Upper lobe of left lung (tissue), 6 donors: ENCODE data around the gene DIAPH3. TPM values are rescaled to one million over a fixed set of nuclear protein-coding genes. Genes with fewer than 3 reads are reported as not detected.

Experiments used
- ATAC-seq, 2 donors: fragments of 200-7000 bp; cut with Tn5 transposase; one replicate each; pipeline ENCODE4 v1.9.1; 2022; ENCODE audit warnings: mild to moderate bottlenecking in 2 of 2, moderate library complexity in 2 of 2; ENCODE audit not compliant: low FRiP score in 2 of 2
- DNase-seq, 2 donors: peaks; one replicate each; pipeline ENCODE4 v3.0.0-alpha.2; 2019 to 2020
- H3K27ac ChIP-seq, 4 donors: fragments of 200-600 bp; sonication (generic); one replicate each; pipeline ENCODE4 v1.5.1; 2016 to 2019
- H3K27me3 ChIP-seq, 4 donors: fragments of 200-600 bp; sonication (generic); one replicate each; pipeline ENCODE4 v1.5.1; 2017 to 2019
- H3K36me3 ChIP-seq, 4 donors: fragments of 200-600 bp; sonication (generic); one replicate each; pipeline ENCODE4 v1.5.1; 2016 to 2019
- H3K4me1 ChIP-seq, 4 donors: fragments of 200-600 bp; sonication (generic); one replicate each; pipeline ENCODE4 v1.5.1; 2018 to 2019
- H3K4me3 ChIP-seq, 4 donors: fragments of 200-600 bp; sonication (generic); one replicate each; pipeline ENCODE4 v1.5.1; 2017 to 2019; ENCODE audit warnings: mild to moderate bottlenecking in 2 of 4, moderate library complexity in 1 of 4
- H3K9me3 ChIP-seq, 4 donors: fragments of 200-600 bp; sonication (generic); one replicate each; pipeline ENCODE4 v1.5.1; 2018 to 2019
- EP300 ChIP-seq, 4 donors: sonication (generic); formaldehyde crosslinking; IDR thresholded peaks; one replicate each; pipeline ENCODE4 v1.5.1; 2017; ENCODE audit warnings: antibody characterized with exemption in 4 of 4, control low read depth in 2 of 4
- POLR2A ChIP-seq, 4 donors: fragments of 450-650 bp; IDR thresholded peaks; one replicate each; pipeline ENCODE4 v1.5.1; 2016 to 2017; ENCODE audit warnings: antibody characterized with exemption in 4 of 4, mild to moderate bottlenecking in 2 of 4
- POLR2AphosphoS5 ChIP-seq, 2 donors: sonication (generic); formaldehyde crosslinking; IDR thresholded peaks; one replicate each; pipeline ENCODE4 v1.5.1; 2017; ENCODE audit warnings: antibody characterized with exemption in 2 of 2
- WGBS, 2 donors: methylation state at CpG; one replicate each; pipeline ENCODE4 v1.1.5; 2017 to 2018; 5-methylcytosine and 5-hydroxymethylcytosine counted together
- total RNA-seq, 6 donors: library from RNA; depleted of rRNA in 4 of 6; stranded (reverse); fragments of >200 nt in 4 of 6; gene quantifications; one replicate each; pipeline versions ENCODE4 v1.1.0 to v1.2.1, GENCODE V29; 2016 to 2021
- TF ChIP-seq, protein P1 (sequence below), 6 experiments: fragments of 450-650 bp in 4 of 6; fragments of 200-600 bp in 2 of 6; sonication (generic) in 2 of 6; IDR thresholded peaks; one replicate each; pipeline ENCODE4 v1.5.1; 2016 to 2019; ENCODE audit warnings: antibody characterized with exemption in 6 of 6
- donor health status: DM: no; HTN: no; CAD: no; lungs with moderate emphysema.
- donor health status: DM: no; HTN: yes; CAD: no; lungs with severe emphysema.

Gene DIAPH3
- total RNA-seq, 6 donors from 2014 or later: 2.8 to 6.3 (median 5.4) TPM

DNA sequence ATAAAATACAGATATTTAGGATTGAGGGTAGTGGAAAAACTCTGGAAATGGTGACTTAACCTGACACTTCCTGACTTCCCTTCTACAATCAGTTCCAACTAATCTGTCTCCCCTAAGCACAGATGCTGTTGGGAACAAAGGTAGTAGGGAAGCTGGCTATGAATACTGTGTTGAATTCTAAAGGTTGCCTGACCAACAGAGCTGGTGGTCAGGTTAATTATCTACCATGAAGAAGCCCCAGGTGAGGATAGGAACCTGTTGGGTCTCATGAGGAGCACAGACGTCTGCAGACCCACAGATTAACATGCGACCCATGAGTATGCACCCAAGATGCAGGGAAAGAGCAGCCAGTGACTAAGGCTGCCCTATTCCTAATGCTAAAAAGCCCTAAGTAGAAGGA is 172.3 kb downstream of the DIAPH3 start:
- 98% methylated on average over 2 of the region's 2 CpGs for WGBS, 2 donors
- no peaks in the 10 kb centered on the region for H3K4me1 ChIP-seq
- TF ChIP-seq, protein P1, sequence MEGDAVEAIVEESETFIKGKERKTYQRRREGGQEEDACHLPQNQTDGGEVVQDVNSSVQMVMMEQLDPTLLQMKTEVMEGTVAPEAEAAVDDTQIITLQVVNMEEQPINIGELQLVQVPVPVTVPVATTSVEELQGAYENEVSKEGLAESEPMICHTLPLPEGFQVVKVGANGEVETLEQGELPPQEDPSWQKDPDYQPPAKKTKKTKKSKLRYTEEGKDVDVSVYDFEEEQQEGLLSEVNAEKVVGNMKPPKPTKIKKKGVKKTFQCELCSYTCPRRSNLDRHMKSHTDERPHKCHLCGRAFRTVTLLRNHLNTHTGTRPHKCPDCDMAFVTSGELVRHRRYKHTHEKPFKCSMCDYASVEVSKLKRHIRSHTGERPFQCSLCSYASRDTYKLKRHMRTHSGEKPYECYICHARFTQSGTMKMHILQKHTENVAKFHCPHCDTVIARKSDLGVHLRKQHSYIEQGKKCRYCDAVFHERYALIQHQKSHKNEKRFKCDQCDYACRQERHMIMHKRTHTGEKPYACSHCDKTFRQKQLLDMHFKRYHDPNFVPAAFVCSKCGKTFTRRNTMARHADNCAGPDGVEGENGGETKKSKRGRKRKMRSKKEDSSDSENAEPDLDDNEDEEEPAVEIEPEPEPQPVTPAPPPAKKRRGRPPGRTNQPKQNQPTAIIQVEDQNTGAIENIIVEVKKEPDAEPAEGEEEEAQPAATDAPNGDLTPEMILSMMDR (IDR thresholded peaks at IDR 0.05): no peak
- no peak for TF ChIP-seq EP300 (IDR thresholded peaks at IDR 0.05)
- no peak for TF ChIP-seq POLR2A (IDR thresholded peaks at IDR 0.05)
- TF ChIP-seq POLR2AphosphoS5 (IDR thresholded peaks at IDR 0.05): no peak
- H3K27ac ChIP-seq: no peak overlapping the region
- no peak for ATAC-seq
- no peaks in the 10 kb centered on the region for H3K27me3 ChIP-seq
- H3K36me3 ChIP-seq: no peaks in the 10 kb centered on the region
- no peaks in the 10 kb centered on the region for H3K9me3 ChIP-seq
- no peak overlapping the region for H3K4me3 ChIP-seq
- no peak for DNase-seq

DNA sequence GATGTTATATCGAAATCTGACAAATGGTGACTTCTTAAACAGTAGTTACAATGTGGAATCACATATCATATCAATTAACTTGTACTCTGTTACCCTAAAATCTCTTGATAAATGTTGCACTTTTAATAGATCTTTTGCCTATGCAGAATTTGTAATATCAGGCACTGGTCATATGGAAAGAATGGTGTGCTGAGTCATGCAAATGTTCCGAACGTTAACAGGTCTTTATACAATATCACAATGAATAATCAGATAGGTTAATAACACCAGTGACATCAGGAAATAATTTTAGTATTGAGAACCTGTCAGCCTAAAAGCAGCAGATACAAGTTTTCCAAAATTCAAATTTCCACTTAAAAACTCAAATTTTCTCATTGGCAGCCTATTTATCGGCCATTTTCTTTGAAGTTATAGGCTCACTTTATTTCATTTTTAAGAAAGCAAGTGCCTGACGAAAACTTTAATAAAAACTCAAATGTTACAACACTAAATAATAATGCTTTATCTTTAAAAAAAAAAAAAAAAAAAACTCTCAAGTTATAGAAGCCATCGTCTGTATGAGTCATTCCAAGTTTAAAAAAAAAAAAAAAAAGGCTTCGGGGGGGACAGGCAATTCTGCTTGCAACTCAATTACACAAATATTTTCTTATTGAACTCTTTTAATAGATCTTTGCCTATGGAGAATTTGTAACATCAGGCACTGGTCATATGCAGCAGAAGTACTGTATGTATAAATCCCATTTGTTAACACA is 180.9 kb downstream of the DIAPH3 start:
- Histone ChIP-seq H3K9me3 (no peaks in the 10 kb centered on the region), H3K4me3 (no peak overlapping the region), H3K36me3 (no peaks in the 10 kb centered on the region), H3K4me1 (no peaks in the 10 kb centered on the region), H3K27me3 (no peaks in the 10 kb centered on the region), H3K27ac (no peak overlapping the region)
- 94 to 96% methylated on average over 7 of the region's 7 CpGs for WGBS, 2 donors
- TF ChIP-seq EP300 (IDR thresholded peaks at IDR 0.05): no peak
- TF ChIP-seq POLR2AphosphoS5 (IDR thresholded peaks at IDR 0.05): no peak
- TF ChIP-seq, protein P1 (IDR thresholded peaks at IDR 0.05): no peak
- TF ChIP-seq POLR2A (IDR thresholded peaks at IDR 0.05): no peak
- ATAC-seq (no peak), DNase-seq (no peak)

DNA sequence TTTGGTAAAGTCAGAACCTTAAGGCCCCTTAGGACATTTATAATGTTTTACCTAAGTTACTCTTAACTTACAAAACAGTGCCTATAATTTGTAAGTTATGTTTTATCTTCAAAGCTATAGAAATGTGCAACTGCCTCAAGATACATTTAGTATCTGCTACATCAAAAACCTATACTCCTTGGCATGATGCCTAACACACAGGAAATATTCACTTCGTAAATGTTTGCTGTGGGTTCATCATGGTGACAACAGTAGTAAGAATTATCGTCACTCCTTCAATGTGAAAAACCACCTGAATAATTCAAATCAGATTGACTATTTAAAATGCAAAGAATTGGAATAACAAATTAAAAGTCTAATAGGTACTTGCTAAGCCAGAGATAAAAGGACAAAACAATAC is 184.1 kb downstream of the DIAPH3 start:
- TF ChIP-seq POLR2A (IDR thresholded peaks at IDR 0.05): no peak
- TF ChIP-seq, protein P1 (IDR thresholded peaks at IDR 0.05): no peak
- TF ChIP-seq POLR2AphosphoS5 (IDR thresholded peaks at IDR 0.05): no peak
- TF ChIP-seq EP300 (IDR thresholded peaks at IDR 0.05): no peak
- Histone ChIP-seq H3K27ac (no peak overlapping the region), H3K4me1 (no peaks in the 10 kb centered on the region), H3K27me3 (no peaks in the 10 kb centered on the region), H3K36me3 (no peaks in the 10 kb centered on the region), H3K4me3 (no peak overlapping the region), H3K9me3 (no peaks in the 10 kb centered on the region)
- DNase-seq: no peak
- no peak for ATAC-seq
- 87 to 92% methylated on average over 2 of the region's 2 CpGs for whole genome bisulfite sequencing, 2 donors

DNA sequence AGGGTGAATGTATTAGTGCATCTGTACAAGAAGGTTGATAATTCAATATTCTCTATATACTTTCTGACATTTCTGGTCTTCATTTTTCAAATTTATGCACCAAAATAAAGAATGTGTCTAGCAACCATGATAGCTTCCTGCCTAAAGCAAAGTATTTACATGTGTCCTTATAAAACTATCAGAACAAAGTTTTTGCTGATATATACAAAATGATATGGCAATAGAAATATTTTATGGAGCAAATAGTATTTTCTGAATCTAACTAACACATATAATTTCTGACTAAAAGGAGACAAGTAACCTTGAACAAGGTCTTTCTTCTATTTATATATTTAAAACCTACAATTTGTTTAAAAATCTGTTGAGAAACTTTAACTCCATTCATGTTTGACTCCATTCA is 184.9 kb downstream of the DIAPH3 start:
- H3K4me1 ChIP-seq: no peaks in the 10 kb centered on the region
- no peak for TF ChIP-seq POLR2A (IDR thresholded peaks at IDR 0.05)
- no peak for TF ChIP-seq EP300 (IDR thresholded peaks at IDR 0.05)
- no peak for TF ChIP-seq POLR2AphosphoS5 (IDR thresholded peaks at IDR 0.05)
- TF ChIP-seq, protein P1 (IDR thresholded peaks at IDR 0.05): no peak
- no peaks in the 10 kb centered on the region for H3K27me3 ChIP-seq
- no peak overlapping the region for H3K4me3 ChIP-seq
- no peak for ATAC-seq
- no peak for DNase-seq
- H3K9me3 ChIP-seq: no peaks in the 10 kb centered on the region
- no peaks in the 10 kb centered on the region for H3K36me3 ChIP-seq
- no peak overlapping the region for H3K27ac ChIP-seq

DNA sequence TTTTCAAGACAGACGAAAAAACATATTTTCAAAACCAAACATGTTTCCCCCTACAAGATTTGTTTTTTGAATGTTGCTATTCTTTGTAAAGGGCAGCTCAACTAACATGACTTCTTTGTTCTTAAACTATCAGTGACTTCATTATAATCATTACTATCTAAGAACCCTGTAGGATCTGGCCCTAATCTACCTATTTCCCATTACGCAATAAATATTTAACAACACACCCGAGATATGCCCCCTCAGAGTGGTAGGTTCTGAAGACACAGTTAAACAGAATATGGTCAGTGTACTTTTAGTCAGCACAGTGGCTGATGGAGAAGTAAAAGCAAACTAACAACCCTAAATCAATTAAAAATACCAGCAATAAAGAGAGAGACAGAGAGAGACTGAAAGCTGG is 186.9 kb downstream of the DIAPH3 start:
- no peaks in the 10 kb centered on the region for H3K36me3 ChIP-seq
- no peaks in the 10 kb centered on the region for H3K27me3 ChIP-seq
- no peak overlapping the region for H3K4me3 ChIP-seq
- TF ChIP-seq POLR2A (IDR thresholded peaks at IDR 0.05) (no peak), POLR2AphosphoS5 (IDR thresholded peaks at IDR 0.05) (no peak), EP300 (IDR thresholded peaks at IDR 0.05) (no peak)
- TF ChIP-seq, protein P1 (IDR thresholded peaks at IDR 0.05): no peak
- WGBS, 2 donors: 92% methylated on average over 3 of the region's 3 CpGs
- ATAC-seq: no peak
- H3K27ac ChIP-seq: no peak overlapping the region
- H3K4me1 ChIP-seq: no peaks in the 10 kb centered on the region
- no peak for DNase-seq
- no peaks in the 10 kb centered on the region for H3K9me3 ChIP-seq
